ENCODE data around the gene SPTLC2. TPM values are rescaled to one million over a fixed set of nuclear protein-coding genes. Genes with fewer than 3 reads are reported as not detected.

Gene SPTLC2
- total RNA-seq, 1 donor from 2014 or later, result 46.1 TPM

DNA sequence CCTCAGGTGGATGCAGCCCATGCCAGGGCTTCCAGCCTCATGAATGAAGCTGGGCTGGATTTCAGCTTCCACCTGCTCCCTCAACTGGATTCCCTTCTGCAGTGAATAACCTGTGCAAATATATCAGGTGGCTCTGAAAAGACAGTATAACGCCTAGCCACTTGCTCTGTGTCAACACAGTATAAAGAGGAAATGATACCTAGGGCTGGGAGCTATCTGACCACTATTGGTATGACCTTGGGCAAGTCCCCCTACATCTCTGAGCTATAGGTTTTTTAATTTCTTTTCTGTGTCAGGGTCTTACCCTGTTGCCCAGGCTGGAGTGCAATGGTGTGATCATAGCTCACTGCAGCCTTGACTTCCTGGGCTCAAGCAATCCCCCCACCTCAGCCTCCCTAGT lies 137.6 kb downstream of the SPTLC2 start:
- no peaks in the 10 kb centered on the region for H3K27me3 ChIP-seq (ENCODE audit: low read depth)
- DNase-seq (no peak), ATAC-seq (no peak)
- H3K4me3 ChIP-seq, result no peak overlapping the region
- no peaks in the 10 kb centered on the region for H3K4me1 ChIP-seq
- no peaks in the 10 kb centered on the region for H3K9me3 ChIP-seq
- TF ChIP-seq, protein P1, sequence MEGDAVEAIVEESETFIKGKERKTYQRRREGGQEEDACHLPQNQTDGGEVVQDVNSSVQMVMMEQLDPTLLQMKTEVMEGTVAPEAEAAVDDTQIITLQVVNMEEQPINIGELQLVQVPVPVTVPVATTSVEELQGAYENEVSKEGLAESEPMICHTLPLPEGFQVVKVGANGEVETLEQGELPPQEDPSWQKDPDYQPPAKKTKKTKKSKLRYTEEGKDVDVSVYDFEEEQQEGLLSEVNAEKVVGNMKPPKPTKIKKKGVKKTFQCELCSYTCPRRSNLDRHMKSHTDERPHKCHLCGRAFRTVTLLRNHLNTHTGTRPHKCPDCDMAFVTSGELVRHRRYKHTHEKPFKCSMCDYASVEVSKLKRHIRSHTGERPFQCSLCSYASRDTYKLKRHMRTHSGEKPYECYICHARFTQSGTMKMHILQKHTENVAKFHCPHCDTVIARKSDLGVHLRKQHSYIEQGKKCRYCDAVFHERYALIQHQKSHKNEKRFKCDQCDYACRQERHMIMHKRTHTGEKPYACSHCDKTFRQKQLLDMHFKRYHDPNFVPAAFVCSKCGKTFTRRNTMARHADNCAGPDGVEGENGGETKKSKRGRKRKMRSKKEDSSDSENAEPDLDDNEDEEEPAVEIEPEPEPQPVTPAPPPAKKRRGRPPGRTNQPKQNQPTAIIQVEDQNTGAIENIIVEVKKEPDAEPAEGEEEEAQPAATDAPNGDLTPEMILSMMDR (IDR thresholded peaks at IDR 0.05), result no peak
- H3K36me3 ChIP-seq, result no peaks in the 10 kb centered on the region
- intact Hi-C loops (cut with DNase I), result no loop called here
- H3K27ac ChIP-seq, result no peak overlapping the region

DNA sequence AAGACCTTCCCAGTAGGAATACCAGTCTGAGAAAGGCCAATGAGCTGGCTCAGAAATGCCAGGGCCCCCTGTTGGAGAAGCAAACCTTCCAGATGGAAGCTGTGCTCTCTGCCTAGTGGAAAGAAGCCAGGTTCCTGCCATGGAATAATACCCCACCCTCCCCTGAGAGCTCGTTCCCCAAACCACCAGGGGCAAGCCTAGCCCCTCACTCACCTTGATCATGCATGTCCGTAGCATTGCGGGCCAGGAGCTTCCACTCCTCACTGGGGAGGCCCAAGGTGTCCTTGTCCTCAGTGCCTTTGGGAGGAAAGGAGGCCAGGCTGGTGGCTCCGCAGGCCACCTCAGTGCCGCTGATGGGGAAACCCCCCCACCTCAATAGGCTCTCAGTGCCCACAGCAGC lies 138.4 kb downstream of the SPTLC2 start:
- TF ChIP-seq, protein P1 (IDR thresholded peaks at IDR 0.05), result no peak
- intact Hi-C loops (cut with DNase I), result no loop called here
- DNase-seq, result no peak
- H3K27me3 ChIP-seq (ENCODE audit: low read depth), result no peaks in the 10 kb centered on the region
- no peaks in the 10 kb centered on the region for H3K36me3 ChIP-seq
- no peaks in the 10 kb centered on the region for H3K9me3 ChIP-seq
- no peak overlapping the region for H3K4me3 ChIP-seq
- no peak overlapping the region for H3K27ac ChIP-seq
- ATAC-seq, result no peak
- H3K4me1 ChIP-seq, result no peaks in the 10 kb centered on the region

DNA sequence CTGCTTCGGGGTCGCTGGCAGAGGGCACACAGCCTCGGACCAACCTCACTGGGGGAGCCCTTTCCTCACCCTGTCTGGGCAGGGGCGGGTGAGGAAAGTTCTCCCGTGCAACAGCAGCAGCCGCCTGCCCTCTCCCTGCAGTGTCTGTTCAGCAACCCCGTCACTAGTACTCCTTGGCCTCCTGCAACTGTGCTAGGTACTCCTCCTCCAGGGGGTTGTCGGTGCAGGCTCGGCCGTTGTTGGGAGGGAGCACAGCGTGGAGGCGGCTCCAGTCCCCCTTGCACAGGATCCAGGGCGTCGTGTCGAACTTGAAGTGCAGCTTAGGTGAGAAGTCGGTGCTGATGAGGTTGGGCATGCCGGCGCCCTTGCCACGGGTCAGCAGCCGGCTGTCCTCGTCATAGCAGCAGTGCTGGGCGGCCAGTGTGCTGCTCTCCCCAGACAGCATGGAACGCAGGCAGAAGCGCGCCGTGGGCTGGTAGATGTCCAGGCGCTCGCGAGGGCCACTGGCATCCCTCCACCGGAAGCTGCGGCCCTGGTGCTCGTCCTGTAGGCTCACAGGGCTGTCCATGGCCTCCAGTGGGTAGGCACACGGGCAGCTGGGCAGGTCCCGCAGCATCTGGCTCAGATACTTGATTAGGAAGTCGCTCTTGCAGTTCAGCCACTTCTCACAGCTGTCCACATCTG lies 140.9 kb downstream of the SPTLC2 start:
- TF ChIP-seq, protein P1 (IDR thresholded peaks at IDR 0.05), result no peak
- Histone ChIP-seq H3K9me3 (no peaks in the 10 kb centered on the region), H3K27ac (no peak overlapping the region), H3K27me3 (ENCODE audit: low read depth) (no peaks in the 10 kb centered on the region), H3K4me3 (no peak overlapping the region), H3K4me1 (no peaks in the 10 kb centered on the region), H3K36me3 (peaks cover under 1% of the 10 kb centered on the region)
- ATAC-seq (peak in 1 of 2 donors; percentile 12), DNase-seq (no peak)
- intact Hi-C loops (cut with DNase I), result no loop called here

- Histone ChIP-seq H3K4me3 (no peak overlapping the region), H3K36me3 (peaks cover 10% of the 10 kb centered on the region), H3K27me3 (ENCODE audit: low read depth) (no peaks in the 10 kb centered on the region), H3K27ac (no peak overlapping the region), H3K9me3 (no peaks in the 10 kb centered on the region), H3K4me1 (no peaks in the 10 kb centered on the region)
- ATAC-seq, result no peak
- TF ChIP-seq, protein P1 (IDR thresholded peaks at IDR 0.05), result no peak
- no peak for DNase-seq
- intact Hi-C loops (cut with DNase I), result no loop called here
Measured at GRCh38 chr14:77474479-77475177, 141.8 kb downstream of the SPTLC2 start.

DNA sequence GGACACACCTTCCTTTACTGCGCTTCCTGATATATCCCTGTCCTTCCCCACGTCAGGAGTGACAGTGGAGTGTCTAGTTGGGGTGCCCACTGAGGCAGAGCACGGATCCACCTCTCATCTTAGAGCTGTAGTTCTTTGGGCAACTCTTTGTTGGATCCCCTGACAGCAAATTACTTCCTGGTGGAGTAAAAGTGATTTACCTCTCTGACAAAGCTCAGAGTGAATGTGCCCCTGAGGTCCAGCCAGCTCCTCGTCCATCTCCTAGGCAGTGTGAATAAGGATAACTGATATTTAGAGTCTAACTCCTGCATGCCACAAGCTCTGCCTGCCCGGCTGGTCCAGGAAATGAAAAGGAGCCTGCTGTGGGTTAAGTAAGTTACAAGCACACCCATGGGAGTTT lies 142.5 kb downstream of the SPTLC2 start:
- H3K4me1 ChIP-seq, result no peaks in the 10 kb centered on the region
- no peak for DNase-seq
- H3K27ac ChIP-seq, result no peak overlapping the region
- H3K36me3 ChIP-seq, result peaks cover 17% of the 10 kb centered on the region
- no peak overlapping the region for H3K4me3 ChIP-seq
- intact Hi-C loops (cut with DNase I), result no loop called here
- TF ChIP-seq, protein P1 (IDR thresholded peaks at IDR 0.05), result no peak
- no peaks in the 10 kb centered on the region for H3K9me3 ChIP-seq
- ATAC-seq, result no peak
- H3K27me3 ChIP-seq (ENCODE audit: low read depth), result no peaks in the 10 kb centered on the region

Data from lower lobe of right lung (tissue), 2 donors.